Suprapubic skin (tissue), 3 donors: ENCODE measurements around the gene EPHB1.

ENCODE experiments used
- CTCF ChIP-seq, 2 donors: fragments of 200-600 bp in 1 of 2; fragments of 450-650 bp in 1 of 2; sonication (generic) in 1 of 2; IDR thresholded peaks; one replicate each; pipeline ENCODE4 v1.5.1; 2016 to 2019; ENCODE audit warnings: antibody characterized with exemption in 2 of 2, mild to moderate bottlenecking in 1 of 2, moderate library complexity in 1 of 2
- POLR2A ChIP-seq, 2 donors: fragments of 450-650 bp; IDR thresholded peaks; one replicate each; pipeline ENCODE4 v1.6.1; 2017; ENCODE audit warnings: antibody characterized with exemption in 2 of 2, mild to moderate bottlenecking in 2 of 2, moderate library complexity in 2 of 2

- TF ChIP-seq CTCF (IDR thresholded peaks at IDR 0.05) (no peak), POLR2A (IDR thresholded peaks at IDR 0.05) (no peak)
Observed at GRCh38 chr3:135145581-135145980, 350.5 kb downstream of the EPHB1 start.
